ENCODE data around the gene IGF2BP2. TPM values are rescaled to one million over a fixed set of nuclear protein-coding genes. Genes with fewer than 3 reads are reported as not detected.

The IGF2BP2 gene
- total RNA-seq, 1 experiment from 2014 or later = 135 TPM

DNA sequence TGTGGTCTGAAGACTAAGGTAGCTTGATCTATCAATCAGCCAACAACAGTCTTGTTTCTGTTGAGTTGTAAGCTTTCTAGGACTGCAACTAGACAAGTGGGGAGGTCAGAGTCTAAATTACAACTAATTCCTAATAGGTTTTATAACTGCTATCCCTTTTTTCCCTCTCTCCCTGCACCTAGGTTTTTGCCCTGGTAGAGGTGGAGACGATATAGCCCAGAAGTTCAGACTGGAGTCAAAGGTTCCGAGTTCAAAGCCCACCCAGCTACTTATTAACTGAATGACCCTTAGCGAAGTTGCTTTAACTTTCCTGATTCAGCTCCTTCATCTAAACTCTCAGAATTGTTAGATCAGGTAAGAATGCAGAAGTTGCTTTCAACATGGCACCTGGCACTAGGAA, 100.6 kb downstream of the IGF2BP2 start (continued):
- TF ChIP-seq, protein P1, sequence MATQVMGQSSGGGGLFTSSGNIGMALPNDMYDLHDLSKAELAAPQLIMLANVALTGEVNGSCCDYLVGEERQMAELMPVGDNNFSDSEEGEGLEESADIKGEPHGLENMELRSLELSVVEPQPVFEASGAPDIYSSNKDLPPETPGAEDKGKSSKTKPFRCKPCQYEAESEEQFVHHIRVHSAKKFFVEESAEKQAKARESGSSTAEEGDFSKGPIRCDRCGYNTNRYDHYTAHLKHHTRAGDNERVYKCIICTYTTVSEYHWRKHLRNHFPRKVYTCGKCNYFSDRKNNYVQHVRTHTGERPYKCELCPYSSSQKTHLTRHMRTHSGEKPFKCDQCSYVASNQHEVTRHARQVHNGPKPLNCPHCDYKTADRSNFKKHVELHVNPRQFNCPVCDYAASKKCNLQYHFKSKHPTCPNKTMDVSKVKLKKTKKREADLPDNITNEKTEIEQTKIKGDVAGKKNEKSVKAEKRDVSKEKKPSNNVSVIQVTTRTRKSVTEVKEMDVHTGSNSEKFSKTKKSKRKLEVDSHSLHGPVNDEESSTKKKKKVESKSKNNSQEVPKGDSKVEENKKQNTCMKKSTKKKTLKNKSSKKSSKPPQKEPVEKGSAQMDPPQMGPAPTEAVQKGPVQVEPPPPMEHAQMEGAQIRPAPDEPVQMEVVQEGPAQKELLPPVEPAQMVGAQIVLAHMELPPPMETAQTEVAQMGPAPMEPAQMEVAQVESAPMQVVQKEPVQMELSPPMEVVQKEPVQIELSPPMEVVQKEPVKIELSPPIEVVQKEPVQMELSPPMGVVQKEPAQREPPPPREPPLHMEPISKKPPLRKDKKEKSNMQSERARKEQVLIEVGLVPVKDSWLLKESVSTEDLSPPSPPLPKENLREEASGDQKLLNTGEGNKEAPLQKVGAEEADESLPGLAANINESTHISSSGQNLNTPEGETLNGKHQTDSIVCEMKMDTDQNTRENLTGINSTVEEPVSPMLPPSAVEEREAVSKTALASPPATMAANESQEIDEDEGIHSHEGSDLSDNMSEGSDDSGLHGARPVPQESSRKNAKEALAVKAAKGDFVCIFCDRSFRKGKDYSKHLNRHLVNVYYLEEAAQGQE (IDR thresholded peaks at IDR 0.05; ENCODE audit: low read depth) = no peak
- no peak for TF ChIP-seq EZH2 (IDR thresholded peaks at IDR 0.05)
- TF ChIP-seq, protein P2, sequence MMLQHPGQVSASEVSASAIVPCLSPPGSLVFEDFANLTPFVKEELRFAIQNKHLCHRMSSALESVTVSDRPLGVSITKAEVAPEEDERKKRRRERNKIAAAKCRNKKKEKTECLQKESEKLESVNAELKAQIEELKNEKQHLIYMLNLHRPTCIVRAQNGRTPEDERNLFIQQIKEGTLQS (IDR thresholded peaks at IDR 0.05) = no peak
- no peak for TF ChIP-seq ELF1 (IDR thresholded peaks at IDR 0.05; ENCODE audit: borderline replicate concordance, low read depth)
- TF ChIP-seq EZH2phosphoT487 (IDR thresholded peaks at IDR 0.05; ENCODE audit: borderline replicate concordance) = no peak
- no peak for TF ChIP-seq YY1 (IDR thresholded peaks at IDR 0.05; ENCODE audit: extremely low read depth, insufficient replicate concordance, low read depth, low read length)
- no peak for TF ChIP-seq ZFX (IDR thresholded peaks at IDR 0.05)

DNA sequence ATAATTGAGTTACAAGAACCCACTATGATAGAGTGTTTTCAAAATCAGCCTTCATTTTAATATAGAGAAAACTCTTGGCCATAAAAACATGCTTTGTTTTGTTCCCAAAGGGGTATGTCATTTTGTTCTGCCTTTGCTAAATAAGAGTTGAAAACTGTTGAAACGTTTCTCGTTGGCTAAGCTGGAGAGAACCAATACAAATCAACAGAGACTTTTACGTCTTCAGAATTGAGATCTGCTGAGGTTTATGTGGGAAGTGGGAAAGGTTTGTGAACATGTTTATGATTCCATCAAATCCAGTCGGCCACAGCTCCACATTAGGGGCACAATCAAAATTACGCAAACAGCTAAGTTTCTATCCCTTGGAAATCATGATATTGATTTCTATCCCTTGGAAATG, 102.0 kb downstream of the IGF2BP2 start:
- RAD21 ChIA-PET (ENCODE audit: low non-redundant PET in 1 of 2, low total read pairs in 2 of 2, uncharacterized antibody in 2 of 2, unreplicated experiment in 2 of 2) = no interaction called here
- Histone ChIP-seq H3K36me3 (ENCODE audit: control insufficient read depth in 1 of 2, insufficient read depth in 2 of 2, low read length in 2 of 2) (no peaks in the 10 kb centered on the region), H3K27ac (ENCODE audit: low read depth, low read length) (no peak overlapping the region), H3K4me2 (ENCODE audit: low read length) (no peak overlapping the region), H3K9me2 (ENCODE audit: insufficient read depth) (no peaks in the 10 kb centered on the region), H3K27me3 (ENCODE audit: insufficient read depth, low read length) (no peaks in the 10 kb centered on the region), H4K20me1 (ENCODE audit: insufficient read depth) (peaks cover 12% of the 10 kb centered on the region), H3K9ac (ENCODE audit: low read length) (no peak overlapping the region), H2AFZ (ENCODE audit: low read depth, low read length, poor library complexity, severe bottlenecking) (no peak overlapping the region), H3K4me1 (ENCODE audit: control insufficient read depth in 1 of 2, insufficient read depth in 2 of 2, low read length in 2 of 2) (peaks cover 11 to 28% of the 10 kb centered on the region in 2 experiments), H3K4me3 (replicated peaks in 1 of 2; ENCODE audit: low read depth in 1 of 2, low read length in 2 of 2) (no peak overlapping the region), H3K79me2 (ENCODE audit: insufficient read depth, low read length) (peaks cover 98% of the 10 kb centered on the region), H3K9me3 (ENCODE audit: control insufficient read depth in 1 of 2, insufficient read depth in 1 of 2, low read depth in 1 of 2, low read length in 2 of 2) (no peaks in the 10 kb centered on the region)
- BruUV-seq (replicated peaks) = no TSS peak
- ATAC-seq (no peak), DNase-seq (ENCODE audit: low read depth, low spot score) (no peak)
- CTCF ChIA-PET = no interaction called here
- POLR2A ChIA-PET = interaction anchor here (1.0 kb wide), 1 partner anchor 34 kb away, joined by 3 read pairs; no protein-coding TSS in a partner anchor
- intact Hi-C loops (cut with micrococcal nuclease) = no loop called here
- TF ChIP-seq SIN3A (IDR thresholded peaks at IDR 0.05; ENCODE audit: low read depth) = no peak
- no peak for TF ChIP-seq SRF (IDR thresholded peaks at IDR 0.05; ENCODE audit: low read depth)
- TF ChIP-seq, protein P3, sequence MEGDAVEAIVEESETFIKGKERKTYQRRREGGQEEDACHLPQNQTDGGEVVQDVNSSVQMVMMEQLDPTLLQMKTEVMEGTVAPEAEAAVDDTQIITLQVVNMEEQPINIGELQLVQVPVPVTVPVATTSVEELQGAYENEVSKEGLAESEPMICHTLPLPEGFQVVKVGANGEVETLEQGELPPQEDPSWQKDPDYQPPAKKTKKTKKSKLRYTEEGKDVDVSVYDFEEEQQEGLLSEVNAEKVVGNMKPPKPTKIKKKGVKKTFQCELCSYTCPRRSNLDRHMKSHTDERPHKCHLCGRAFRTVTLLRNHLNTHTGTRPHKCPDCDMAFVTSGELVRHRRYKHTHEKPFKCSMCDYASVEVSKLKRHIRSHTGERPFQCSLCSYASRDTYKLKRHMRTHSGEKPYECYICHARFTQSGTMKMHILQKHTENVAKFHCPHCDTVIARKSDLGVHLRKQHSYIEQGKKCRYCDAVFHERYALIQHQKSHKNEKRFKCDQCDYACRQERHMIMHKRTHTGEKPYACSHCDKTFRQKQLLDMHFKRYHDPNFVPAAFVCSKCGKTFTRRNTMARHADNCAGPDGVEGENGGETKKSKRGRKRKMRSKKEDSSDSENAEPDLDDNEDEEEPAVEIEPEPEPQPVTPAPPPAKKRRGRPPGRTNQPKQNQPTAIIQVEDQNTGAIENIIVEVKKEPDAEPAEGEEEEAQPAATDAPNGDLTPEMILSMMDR (IDR thresholded peaks at IDR 0.05 in 2 of 3, conservative IDR thresholded peaks at IDR 0.05 in 1 of 3; ENCODE audit: borderline replicate concordance in 1 of 3, insufficient read depth in 1 of 3, low read depth in 2 of 3, low read length in 2 of 3) = no peak
- TF ChIP-seq JUND (IDR thresholded peaks at IDR 0.05) = no peak
- no peak for TF ChIP-seq ELF1 (IDR thresholded peaks at IDR 0.05; ENCODE audit: borderline replicate concordance, low read depth)

All from HCT116 (cell line).